LNCaP clone FGC (cell line): Measurements from ENCODE around the gene NEU2.
"Not testable (repeated sequence)": the region's sequence is repeated elsewhere in the genome, so short reads cannot be mapped to it uniquely, and the experiment has no call there.

Source experiments
- DNase-seq: peaks from one replicate; pipeline ENCODE4 v3.0.0-alpha.2; 2011; ENCODE audit warnings: low read depth
- H3K4me3 ChIP-seq: 2 replicates; pipeline ENCODE4 v1.5.1; 2011; ENCODE audit warnings: mild to moderate bottlenecking, low read depth, low read length, control low read depth
- TF ChIP-seq, protein P1 (sequence below): IDR thresholded peaks from 2 replicates; pipeline ENCODE4 v1.5.1; 2012; ENCODE audit warnings: mild to moderate bottlenecking; ENCODE audit not compliant: control insufficient read depth, insufficient read depth; ENCODE audit errors: extremely low read depth

NEU2 gene

DNA sequence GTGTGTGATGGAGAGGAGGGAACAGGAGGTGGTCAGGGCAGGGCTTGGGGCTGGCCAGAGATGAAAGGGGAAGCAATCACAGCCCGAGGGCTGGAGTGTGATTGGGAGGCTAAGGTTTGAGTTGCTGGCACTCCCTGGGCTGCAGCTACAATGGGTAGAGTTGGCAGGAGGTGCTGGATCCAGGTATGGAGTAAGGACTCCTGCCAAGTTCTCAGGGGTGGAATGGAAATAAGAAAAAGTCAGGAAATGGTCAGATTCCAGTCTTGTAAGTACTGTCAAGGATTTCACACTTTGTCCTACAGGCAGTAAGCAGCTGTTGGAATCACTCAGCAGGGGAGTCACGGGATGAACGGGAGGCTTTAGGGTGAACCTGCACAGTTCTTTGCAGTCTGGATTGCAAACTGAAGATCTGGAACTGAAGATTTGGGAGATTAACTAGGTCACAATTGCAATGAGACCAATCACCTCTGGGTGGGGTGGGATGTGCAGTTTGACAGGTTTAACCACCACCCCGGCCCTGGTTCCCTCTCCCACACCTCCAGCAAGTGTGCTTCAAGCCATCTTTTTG, 16.8 kb downstream of the NEU2 start:
- H3K4me3 ChIP-seq: no peak overlapping the region
- TF ChIP-seq, protein P1, sequence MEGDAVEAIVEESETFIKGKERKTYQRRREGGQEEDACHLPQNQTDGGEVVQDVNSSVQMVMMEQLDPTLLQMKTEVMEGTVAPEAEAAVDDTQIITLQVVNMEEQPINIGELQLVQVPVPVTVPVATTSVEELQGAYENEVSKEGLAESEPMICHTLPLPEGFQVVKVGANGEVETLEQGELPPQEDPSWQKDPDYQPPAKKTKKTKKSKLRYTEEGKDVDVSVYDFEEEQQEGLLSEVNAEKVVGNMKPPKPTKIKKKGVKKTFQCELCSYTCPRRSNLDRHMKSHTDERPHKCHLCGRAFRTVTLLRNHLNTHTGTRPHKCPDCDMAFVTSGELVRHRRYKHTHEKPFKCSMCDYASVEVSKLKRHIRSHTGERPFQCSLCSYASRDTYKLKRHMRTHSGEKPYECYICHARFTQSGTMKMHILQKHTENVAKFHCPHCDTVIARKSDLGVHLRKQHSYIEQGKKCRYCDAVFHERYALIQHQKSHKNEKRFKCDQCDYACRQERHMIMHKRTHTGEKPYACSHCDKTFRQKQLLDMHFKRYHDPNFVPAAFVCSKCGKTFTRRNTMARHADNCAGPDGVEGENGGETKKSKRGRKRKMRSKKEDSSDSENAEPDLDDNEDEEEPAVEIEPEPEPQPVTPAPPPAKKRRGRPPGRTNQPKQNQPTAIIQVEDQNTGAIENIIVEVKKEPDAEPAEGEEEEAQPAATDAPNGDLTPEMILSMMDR: no peak
- DNase-seq: no peak

DNA sequence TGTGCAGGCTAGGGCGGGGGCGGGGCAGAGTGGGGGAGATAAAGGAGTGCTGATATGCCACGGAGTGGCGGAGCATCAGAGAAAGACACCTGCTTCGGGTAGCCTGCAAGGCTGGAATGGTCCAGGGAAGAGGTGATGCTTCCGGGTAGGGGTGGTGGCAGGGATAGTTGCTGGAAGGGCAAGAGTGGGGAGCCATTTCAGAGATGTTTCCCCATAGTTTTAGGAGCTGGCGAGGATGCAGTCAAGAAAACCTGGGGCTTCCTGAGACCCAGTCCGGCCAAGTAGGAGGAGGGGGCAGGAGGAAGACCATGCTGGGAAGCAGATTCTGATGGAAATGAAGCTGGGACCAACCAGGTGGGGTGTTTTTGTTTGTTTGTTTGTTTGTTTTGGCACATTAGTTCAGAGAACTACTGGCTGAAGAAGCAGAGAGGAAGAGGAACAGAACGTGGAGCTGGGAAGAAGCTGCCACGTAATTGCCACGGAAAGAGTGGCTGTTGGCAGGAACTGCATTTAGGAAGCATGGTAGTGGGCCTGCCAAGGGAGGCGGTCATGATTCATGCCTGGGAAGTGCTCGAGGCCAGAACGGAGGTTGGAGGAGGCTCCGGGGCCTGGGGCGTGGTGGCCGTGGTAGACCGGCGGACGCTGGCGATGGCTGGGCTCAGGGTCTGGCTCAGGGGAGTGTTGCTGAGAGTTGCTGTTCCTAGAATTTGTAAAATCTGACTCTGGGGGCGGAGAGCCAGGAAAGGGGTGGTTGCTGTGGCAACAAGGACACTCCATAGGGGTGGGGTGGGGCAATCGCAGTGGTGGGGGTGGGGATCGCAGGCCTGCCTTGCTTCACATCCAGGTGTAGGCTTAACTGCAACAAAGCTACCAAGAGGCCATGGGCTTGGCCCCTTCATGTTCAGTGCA, 19.0 kb downstream of the NEU2 start:
- H3K4me3 ChIP-seq: no peak overlapping the region
- TF ChIP-seq, protein P1: no peak
- DNase-seq: no peak

DNA sequence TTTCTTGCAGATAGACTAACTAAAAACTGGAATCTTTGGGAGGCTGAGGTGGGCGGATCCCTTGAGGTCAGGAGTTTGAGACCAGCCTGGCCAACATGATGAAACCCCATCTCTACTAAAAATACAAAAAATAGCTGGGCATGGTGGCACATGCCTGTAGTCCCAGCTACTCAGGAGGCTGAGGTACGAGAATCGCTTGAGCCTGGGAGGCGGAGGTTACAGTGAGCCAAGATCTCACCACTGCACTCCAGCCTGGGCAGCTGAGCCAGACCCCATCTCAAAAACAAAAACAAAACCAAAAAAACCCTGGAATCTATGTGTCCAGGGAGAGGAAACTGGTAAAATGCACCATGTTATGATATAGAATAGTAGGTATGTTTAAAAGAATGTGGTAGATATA, 20.0 kb downstream of the NEU2 start:
- H3K4me3 ChIP-seq, DNase-seq: not testable (repeated sequence)

DNA sequence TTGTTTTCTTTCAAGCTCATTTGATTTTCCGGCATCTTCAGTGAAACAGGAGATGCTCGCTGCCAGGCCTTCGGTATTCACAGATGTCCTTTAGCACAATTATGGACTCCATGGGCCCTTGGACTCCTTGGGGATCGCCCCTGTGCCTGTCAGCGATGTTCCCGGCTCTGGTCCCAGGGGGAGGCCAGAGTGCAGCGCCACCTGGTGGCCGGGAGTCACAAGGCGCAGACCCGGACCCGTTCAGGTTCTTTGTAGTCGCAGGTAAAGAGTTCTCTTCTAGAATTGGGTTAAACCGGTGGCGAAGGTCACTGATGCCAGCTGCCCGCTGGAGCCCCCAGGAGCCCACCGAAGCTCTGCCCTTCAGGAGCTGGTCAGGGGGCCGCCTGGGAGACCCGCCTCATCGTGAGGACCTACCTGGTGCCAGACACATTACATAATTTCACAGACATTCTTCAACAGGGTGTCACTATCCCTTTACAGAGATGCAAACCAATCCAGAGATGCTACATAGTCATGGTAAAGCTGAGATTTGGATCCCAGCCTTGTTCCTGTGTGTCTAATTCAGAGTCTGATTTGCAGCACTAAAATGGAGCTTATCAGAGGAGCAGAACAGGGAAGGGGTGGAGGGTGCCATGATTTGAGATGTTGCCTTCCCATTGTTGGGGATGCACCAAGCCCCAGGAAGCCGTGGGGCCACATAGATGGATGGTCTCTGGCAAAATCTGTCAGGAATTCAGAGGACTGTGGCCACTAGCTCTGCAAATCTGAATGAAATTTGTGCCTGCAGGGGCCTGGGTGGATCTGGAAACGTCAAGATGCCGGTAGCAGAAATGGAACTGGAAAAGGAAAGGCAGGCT, 21.7 kb downstream of the NEU2 start:
- TF ChIP-seq, protein P1: peak; percentile 75
- DNase-seq: no peak
- H3K4me3 ChIP-seq: no peak overlapping the region

DNA sequence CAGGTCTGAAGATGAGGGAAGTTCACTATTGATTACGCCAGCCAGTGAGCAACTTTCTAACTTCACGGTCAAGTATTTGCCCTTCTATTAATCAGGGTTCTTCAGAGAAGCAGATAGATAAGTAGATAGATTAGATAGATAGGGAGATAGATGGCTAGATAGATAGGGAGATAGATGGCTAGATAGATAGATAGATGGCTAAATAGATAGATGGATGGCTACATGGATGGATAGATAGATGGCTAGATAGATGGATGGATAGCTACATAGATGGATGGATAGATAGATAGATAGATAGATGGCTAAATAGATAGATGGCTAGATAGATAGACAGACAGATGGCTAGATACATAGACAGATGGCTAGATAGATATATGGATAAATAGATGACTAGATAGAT, 22.9 kb downstream of the NEU2 start:
- TF ChIP-seq, protein P1: no peak
- no peak for DNase-seq
- H3K4me3 ChIP-seq: no peak overlapping the region

DNA sequence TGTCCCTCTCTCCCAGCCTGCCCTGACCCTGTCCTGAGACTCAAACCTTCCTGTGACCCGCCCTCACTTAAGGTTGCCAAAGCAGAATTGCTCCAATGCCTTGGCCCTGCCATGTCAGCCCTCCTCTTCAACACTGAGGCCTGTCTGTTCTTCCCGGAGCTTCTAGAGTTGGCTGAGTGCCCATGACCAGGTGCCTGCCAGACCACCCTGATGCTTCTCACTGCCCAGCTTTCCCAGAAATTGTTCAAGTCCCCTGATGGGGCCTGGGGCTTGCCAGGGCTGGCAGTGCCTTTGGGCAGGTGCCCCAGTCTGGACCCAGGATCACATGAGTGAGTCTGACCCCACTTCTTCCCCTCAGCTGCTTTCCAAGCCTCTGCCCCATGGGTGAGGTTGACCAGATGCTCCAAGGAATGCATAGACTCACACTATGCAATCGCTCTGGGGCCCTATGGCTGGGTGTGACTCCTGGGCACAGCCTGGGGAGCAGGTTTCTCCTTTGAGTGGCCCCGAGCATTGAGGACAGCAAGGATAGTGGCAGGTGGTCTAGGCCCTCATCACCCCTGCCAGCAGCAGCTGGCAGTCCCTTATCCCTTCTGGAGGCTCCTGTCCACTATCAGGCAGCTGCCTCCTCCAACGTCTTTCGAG, 24.6 kb downstream of the NEU2 start:
- TF ChIP-seq, protein P1: no peak
- no peak overlapping the region for H3K4me3 ChIP-seq
- no peak for DNase-seq
